LoVo (cell line): ENCODE data around the gene TCEAL7.

Experiments
- DNase-seq: peaks from one replicate; pipeline ENCODE4 v3.0.0-alpha.2; 2016; ENCODE audit warnings: low spot score

TCEAL7 gene

GRCh38 chrX:103367502-103367901, 37.5 kb downstream of the TCEAL7 start:
- no peak for DNase-seq

DNA sequence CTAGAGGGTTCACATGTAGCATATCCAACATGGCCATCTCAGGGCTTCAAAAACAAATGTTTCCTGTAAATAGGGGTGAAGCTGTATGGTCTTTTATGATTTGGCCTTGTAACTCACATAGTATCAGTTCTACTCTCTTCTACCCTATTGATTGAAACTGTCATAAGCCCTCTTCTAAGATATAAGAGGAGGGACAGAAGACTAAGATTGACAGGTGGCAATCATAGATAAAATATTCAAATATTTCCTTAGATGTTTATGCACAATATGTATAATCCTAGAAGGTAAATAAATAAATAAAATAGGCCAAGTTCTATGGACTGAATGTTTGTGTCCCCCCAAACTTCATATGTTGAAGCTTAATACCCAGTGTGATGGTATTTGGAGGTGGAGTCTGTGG, 39.4 kb downstream of the TCEAL7 start:
- no peak for DNase-seq

DNA sequence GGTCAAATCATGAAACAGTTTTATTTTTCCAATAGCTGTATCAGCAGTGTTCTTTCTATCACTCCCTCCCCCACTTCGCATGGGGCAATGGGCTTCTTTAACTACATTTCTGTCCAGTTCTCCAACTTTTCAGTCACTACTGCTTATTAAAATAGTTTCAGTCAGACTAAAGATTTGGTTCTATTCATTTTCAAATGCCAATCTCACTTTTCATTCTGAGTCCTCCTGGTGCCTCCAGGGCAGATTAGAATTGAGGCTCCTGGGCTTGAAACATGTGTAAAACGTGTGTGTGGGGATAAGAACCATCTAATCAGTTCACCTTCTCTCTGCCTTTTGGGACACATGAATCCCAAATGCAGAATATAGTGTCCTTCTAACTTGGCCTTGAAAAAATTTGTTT, 42.8 kb downstream of the TCEAL7 start:
- DNase-seq: no peak

DNA sequence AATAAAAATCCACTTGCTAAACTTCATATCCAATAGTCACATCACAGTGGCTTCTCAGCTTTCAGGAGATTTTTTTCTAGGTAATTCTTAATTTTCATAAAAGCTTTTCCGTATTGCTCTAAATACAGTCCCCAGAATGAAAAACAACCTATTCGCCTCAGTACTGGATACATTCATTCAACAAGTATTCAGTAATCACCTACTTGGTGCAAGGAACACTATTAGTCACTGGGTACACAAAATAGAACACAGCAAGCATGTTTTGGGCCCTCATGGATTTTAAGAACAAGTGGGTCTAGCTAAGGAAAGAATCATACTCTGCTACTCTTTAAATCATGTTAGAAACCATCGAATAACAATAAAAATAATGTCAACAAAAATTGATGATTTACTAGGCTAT, 43.5 kb downstream of the TCEAL7 start:
- DNase-seq: no peak

- peak; percentile 34 for DNase-seq
Measured at GRCh38 chrX:103376118-103376978, 46.3 kb downstream of the TCEAL7 start, which contains the start of gene BEX3. Gene BEX3 (plus strand): TSS chrX:103376538. CDS start chrX:103377522, 984 bp downstream.

DNA sequence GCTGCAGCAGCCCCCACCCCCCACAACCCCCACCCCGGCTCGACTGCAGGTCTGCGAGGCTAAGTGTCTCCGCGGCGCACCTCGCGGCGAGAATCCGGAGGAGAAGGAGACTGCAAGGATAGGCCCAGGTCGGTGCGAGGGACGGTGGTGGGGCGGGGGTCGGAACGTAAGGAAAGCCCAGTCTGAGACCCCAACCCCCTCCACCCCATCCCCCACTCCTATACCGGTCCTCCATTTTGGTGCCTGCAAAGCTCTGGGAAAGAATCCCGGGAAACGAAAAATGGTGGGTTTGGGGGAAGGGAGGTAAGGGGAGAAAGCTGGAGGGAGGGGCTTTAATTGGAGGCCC, 46.9 kb downstream of the TCEAL7 start:
- no peak for DNase-seq

- DNase-seq: no peak
Measured at GRCh38 chrX:103378990-103379389, 49.0 kb downstream of the TCEAL7 start.
